HT-29 (cell line): Measurements from ENCODE around the gene CD7. TPM values are rescaled to one million over a fixed set of nuclear protein-coding genes. Genes with fewer than 3 reads are reported as not detected.

Source experiments
- DNase-seq: peaks from one replicate; pipeline ENCODE4 v3.0.0-alpha.2; 2015; ENCODE audit warnings: low spot score
- total RNA-seq: library from RNA; depleted of rRNA; stranded (reverse); fragments of >200 nt; shearing (Covaris generic); gene quantifications from 2 replicates; pipeline ENCODE4 v1.2.3, GENCODE V29; 2014

Gene CD7
- total RNA-seq, 1 experiment from 2014 or later = not detected

- DNase-seq = peak; percentile 55
Observed at GRCh38 chr17:82346342-82347300, 29.2 kb upstream of the CD7 start.

DNA sequence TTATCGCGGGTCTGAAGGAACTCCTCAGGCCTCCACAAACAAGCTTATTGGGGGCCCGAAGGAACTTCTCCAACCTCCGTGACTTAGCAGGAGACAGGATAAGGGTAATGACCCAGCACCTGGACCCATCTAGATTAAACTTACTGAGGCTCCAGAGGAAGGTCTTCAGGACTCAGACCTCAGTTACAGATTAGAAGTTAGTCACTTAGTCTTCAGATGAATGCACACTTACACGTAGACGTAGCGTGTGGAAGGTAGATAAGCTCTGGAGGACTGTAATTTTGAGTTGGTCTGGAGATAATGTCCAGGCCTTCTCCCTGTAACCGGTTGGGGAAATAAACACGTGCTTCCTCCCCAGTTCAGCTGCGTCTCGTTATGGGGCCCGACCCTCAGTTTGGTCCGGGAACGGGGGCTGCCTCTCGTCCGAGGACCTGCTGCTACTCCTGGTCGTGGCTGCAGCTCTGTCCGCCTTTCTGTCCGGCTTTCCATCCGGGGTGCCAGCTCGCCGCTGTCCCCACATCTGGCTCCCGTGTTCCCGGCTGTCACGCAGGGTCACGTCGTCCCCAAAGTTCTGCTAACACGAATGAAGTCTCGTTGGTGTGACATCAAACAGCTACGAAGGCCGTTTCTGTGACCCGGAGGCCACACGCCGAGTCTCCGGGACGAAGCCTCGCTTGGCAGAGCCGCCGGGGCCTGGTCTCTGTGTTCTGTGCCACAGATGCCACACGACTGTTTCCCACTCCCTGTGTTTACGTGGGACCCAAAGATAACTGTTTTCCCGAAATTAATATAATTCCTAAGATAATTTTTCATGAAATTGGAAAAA is 28.0 kb upstream of the CD7 start:
- DNase-seq = no peak

DNA sequence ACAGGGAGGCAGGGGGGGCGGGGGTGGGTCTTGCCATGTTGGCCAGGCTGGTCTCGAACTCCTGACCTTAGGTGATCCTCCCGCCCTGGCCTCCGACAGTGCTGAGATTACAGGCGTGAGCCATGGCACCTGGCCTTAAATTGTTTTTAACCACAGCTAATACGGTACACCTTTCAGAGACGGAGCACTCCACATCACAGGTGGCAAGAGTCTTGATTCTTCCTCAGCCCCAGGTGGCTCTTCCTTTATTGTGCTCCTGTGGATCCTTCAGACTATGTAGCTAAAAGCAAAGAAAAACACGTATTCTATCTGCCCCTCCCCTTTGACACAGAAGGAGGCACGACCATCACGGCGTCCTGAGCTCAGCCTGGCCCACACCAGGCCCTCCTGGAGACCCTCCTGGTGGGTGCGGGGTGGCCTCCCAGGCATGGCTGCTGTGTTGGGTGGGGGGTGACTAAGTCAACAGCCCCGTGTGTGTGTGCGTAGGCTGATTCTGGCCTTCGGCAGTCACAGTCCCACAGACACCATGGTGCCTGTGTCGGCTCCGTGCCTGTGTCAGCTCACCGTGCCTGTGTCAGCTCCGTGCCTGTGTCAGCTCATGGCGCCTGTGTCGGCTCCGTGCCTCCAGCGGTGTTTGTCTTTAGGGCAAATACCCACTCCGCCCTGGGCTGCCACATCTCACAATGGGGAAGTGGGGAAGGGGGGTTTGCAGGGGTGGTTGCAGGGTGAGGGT is 26.9 kb upstream of the CD7 start:
- DNase-seq = no peak

DNA sequence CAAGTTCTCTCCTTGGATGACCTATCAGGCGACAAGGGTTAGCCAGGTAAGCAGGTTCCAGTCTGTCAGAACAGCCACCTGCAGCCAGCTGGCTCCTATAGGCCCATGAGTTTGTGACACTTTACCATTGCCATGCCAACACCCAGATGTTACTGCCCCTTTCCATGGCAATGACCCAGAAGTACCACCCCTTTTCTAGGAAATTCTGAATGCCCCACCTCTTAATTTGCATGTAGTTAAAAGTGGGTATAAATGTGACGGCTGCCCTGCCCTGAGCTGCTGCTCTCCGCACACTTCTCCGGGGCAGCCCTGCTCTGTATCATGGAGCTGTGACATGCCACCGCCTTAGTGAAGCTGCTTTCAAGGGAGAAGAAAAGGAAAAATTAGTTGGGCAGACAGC is 26.2 kb upstream of the CD7 start:
- DNase-seq = no peak

- peak; percentile 43 for DNase-seq
Observed at GRCh38 chr17:82342361-82343079, 25.1 kb upstream of the CD7 start.

GRCh38 chr17:82339634-82340580 is 22.5 kb upstream of the CD7 start:
- no peak for DNase-seq

DNA sequence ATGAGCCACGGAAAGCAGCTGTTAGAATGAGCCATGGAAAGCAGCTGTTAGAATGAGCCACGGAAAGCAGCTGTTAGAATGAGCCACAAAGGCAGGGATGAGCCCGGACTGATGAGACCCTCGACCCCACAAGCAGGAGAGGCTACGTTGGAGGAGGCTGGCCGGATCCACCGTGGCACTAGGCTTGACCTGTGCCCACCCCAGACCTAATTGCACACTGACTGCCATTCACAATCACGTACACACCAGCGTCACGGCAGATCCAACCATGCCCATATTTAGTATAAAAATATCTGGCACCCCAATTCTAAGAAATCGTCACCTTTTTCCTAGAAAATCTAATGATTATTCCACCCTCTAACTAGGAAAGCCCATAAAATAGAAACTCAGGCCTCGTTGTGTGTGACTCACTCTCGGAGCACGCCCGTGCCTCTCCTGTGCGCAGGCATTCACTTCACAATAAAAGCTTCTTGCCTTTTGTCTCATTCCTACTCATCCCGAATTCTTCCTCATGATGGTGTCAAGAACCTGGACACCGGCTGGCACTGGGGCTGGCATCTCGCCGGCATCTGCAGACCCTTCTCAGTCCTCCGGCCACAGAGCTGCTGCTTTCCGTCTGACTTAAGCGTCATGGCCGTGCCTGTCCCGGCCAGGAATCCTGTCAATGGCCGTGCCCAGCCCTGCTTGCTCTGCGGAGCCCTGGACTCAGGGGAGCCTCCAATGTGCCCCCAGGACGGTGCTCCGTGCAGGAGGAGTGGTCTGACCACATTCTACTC is 21.6 kb upstream of the CD7 start:
- DNase-seq = peak; percentile 75

DNA sequence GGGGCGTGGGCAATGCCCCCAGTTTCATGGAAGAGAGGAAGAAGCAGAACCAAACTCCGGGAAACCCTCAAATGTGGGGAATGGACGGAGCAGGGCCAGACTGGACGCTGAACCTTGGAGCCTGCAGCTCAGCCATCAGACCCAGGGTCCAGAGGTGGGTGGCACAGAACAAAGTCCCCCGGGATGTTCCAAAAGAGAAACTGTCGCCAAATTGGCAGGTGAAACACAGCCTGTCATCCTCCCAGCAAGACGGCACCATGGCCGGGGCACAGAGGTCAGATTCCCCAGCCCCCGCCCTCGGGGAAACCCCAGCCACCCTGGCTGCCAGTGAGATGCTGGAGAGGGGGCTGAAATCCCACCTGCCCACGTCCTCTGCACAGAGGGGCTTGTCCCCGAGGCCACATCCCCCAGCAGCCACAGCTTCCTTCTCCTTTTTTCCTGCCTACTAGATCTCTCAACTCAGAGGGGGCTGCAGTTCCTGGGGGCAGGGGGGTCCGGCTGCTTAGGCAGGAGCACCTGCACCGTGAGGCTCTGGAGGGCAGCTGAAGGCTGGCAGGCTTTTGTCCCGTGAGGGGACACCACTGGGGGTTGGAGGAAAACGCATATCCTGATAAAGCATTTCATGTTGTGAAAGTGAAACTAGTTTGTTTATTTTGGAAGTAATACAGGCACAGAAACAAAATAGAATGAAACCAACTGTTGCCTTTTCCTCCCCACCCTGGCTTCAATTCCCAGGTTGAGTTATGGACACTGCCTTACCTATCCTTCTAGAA is 17.4 kb upstream of the CD7 start:
- DNase-seq = no peak

- no peak for DNase-seq
Observed at GRCh38 chr17:82334204-82334621, 16.8 kb upstream of the CD7 start.

GRCh38 chr17:82333279-82334171 is 16.1 kb upstream of the CD7 start, which contains the start of gene SECTM1:
SECTM1 (minus strand) TSS chr17:82333766; CDS start chr17:82327240, 6,526 bp downstream.
- DNase-seq = no peak

GRCh38 chr17:82332669-82333278 is 15.4 kb upstream of the CD7 start:
- peak; percentile 51 for DNase-seq

GRCh38 chr17:82331345-82331939 is 14.0 kb upstream of the CD7 start:
- DNase-seq = no peak

DNA sequence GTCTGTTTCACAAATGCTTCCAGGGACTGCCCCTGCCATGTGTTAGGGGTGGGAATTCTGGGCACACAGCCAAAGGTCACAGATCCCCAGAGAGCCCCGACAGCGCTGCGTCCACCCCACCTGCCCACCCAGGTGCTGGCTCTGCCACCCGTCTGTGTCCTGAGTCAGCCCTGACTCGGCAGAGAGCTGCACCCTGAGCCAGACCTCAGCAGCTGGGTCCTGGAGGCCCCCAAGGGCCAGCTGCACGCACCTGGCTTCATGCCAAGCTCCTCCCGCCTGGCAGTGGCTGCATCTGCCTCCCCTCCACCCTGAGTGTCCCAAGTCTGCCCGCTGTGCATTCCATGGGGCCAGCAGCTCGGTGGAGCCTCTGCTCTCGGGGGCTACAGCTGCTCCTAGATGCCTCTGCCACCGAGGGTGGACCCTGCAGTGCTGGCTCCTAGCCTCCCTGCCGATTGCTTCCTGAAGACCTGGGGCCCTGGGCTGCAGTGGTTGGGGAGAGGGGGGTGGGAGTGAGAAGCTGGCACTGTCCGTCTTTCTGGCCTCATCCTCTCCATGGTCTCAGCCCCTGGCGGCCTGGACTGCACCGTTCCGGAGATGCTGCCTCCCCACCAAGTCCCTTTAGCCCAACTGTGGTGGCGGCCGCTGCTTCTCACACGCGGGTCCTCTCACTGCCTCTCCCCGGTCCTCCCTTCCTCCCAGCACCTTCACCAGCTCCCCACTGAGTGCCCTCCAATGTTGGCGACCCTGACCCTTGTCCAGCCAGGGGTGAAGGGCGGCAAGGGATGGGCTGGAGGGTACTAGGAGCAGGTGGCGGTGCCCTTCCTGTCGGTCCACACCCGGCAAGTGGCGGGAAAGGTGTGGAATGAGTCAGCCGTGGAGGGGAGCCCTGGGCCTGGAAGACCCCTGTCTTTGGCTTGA is 13.2 kb upstream of the CD7 start:
- peak; percentile 71 for DNase-seq

- DNase-seq = no peak
Observed at GRCh38 chr17:82329683-82330321, 12.4 kb upstream of the CD7 start.
